HEK293 (cell line): ENCODE results near the gene PLA2G4C.

ENCODE experiments used
- CTCF ChIP-seq: fragments of 450-650 bp; formaldehyde crosslinking; IDR thresholded peaks from 2 replicates; pipeline ENCODE4 v1.5.1; 2016; ENCODE audit warnings: missing biosample characterization, missing genetic modification characterization
- MZF1 ChIP-seq: fragments of 450-650 bp; formaldehyde crosslinking; IDR thresholded peaks from 2 replicates; pipeline ENCODE4 v1.5.1; 2017; ENCODE audit warnings: missing biosample characterization, missing genetic modification characterization, borderline replicate concordance
- ZNF146 ChIP-seq: fragments of 450-650 bp; formaldehyde crosslinking; IDR thresholded peaks from 2 replicates; pipeline ENCODE4 v1.5.1; 2016; ENCODE audit warnings: missing biosample characterization, missing genetic modification characterization
- ZNF366 ChIP-seq: fragments of 450-650 bp; formaldehyde crosslinking; conservative IDR thresholded peaks from 2 replicates; pipeline ENCODE4 v1.5.1; 2016; ENCODE audit warnings: missing biosample characterization, missing genetic modification characterization

DNA sequence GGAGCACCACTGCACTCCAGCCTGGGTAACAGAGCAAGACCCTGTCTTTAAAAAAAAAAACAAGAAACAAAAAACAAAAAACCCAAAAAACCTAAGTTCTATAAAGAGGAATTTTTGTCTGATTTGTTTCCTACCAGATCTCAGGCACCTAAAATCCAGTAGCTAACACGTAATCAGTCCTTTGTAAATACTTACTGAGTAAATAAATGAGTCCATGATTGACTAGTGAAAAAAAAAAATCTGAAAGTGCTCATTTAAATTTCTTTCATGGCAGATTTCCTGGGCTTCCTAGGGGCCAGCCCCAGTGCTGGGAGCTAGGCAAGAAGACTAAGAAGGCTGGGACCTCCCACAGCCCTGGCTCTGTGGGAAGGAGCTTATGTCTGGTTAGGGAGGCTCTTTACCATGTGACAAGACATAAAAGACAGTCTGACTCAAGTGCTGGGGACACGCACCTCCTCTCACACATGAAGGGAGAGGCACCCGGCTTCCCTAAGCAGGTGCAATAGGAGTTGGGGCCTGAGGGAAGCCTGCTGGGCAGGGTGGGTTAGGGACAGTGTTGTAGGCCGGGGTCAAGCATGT lies 37.1 kb upstream of the PLA2G4C start:
- TF ChIP-seq MZF1 (tag by site-specific recombination) (no peak), ZNF146 (tag by site-specific recombination) (no peak), ZNF366 (tag by site-specific recombination) (no peak), CTCF (tag by site-specific recombination) (no peak)
